ENCODE measurements around the gene CTDSP2.
"Not testable (repeated sequence)": the region's sequence is repeated elsewhere in the genome, so short reads cannot be mapped to it uniquely, and the experiment has no call there.

Gene CTDSP2

DNA sequence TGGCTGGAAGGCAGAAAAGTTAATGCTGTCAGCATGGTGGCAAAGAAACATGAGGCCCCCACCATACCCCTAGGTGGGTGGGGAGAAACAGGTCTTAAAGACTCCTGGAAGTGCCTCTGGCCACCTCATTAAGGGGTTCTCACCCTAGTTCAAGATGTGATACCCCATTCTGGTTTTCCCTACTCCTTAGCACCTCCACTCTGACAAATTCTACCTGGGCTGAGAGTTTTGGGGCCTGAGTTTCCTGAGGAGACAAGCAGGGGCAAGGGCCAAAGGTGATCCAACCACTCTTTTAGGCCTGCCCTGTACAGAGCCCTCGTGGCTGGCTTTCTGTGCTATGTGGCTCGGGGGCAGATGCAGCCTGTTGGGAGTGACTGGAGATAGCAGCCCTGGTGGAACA lies 20.1 kb downstream of the CTDSP2 start:
- no peak for TF ChIP-seq POLR2A (IDR thresholded peaks at IDR 0.05; ENCODE audit: low read depth, low read length)
- no peak for FAIRE-seq
- no peak for DNase-seq (ENCODE audit: insufficient read length, low spot score)

DNA sequence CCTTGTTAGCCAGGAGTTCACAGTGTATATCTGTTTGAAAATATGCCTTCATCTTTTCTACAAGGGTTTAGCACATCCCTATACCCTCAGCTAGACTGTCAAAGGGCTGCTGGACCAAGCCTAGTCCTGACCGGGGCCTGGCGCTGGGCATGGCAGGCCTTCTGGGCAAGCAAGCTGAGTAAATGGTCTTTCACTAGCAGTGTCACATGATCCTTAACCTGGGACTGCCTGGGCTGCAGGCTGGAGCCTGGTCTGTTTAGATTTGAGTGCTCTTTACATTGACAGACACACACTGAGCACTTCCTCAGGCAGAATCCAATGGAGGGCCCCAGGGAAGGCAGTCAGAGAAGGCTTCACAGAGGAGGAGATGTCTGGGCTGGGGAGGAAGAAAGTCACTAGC lies 21.1 kb downstream of the CTDSP2 start:
- FAIRE-seq (no peak), DNase-seq (ENCODE audit: insufficient read length, low spot score) (no peak)
- no peak for TF ChIP-seq POLR2A (IDR thresholded peaks at IDR 0.05; ENCODE audit: low read depth, low read length)

DNA sequence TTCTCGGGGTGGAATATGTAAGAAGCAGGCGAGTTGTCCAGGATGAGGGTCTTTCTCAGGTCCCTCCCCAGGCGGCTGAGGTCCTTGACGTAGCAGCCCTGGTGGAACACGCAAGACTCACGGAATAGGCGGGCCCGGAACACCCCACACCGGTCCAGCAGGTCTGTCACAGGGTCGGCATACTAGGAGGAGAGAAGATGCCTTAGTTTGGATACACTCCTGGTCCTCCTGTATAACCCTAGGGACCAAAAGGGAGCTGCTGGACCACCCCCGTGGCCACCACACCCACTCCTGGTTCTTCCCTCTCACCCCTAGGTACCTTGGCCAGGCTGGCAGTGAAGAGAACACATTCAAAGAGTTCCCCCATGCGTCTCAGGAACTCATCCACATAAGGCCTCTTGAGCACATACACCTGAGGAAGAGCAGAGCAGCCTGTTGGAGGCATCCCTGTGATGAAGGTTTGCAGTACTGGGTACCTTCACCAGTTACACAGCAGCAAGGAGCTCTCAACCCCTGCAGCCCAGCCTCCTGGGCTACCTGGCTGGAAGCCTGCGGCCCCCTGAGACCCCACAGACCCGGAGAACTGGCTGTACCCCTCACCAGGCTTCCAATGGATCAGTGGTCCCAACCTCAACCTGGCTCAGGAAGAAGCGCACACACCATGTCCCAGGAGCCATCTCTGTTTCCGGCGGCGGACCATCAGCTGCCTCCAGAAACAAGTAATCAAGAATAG lies 22.5 kb downstream of the CTDSP2 start:
- DNase-seq (ENCODE audit: insufficient read length, low spot score) (no peak), FAIRE-seq (no peak)
- TF ChIP-seq POLR2A (IDR thresholded peaks at IDR 0.05; ENCODE audit: low read depth, low read length): no peak

DNA sequence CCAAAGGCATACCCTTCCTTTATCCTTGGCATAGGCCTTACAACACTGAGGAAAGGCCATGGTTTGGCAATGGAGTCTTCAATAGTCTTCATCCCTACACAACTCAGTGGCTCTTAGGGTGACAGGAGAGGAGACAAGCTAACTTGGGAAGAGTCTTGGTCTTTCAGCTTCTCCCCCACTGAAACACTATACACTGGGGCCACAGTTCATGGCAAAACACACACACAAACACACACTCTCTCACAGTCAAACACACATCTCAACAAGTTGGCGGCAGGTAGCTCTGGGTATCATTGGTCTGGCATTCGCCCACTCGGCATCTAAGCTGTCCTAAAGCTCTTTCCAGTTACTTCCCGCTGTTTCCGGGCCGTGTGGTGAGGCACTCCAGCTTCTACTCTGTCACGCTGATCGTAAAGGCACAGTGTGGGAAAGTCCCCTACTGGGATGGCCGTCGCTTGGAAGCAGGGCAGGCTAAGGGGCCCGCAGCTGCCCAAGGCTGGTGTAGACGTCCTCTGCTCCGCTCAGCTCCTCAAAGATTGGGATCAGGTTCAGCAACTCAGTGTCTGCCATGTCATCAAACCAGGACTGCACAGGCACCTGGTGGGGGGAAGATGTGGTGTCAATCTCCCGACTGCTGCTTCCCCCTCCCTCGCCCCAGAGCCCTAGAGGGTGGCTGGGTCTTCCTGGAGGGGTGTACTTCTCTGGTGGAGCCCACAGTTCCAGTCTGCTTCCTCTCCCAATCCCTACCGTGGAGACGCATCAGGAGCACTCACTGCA lies 23.2 kb downstream of the CTDSP2 start:
- FAIRE-seq (no peak), DNase-seq (ENCODE audit: insufficient read length, low spot score) (no peak)
- no peak for TF ChIP-seq POLR2A (IDR thresholded peaks at IDR 0.05; ENCODE audit: low read depth, low read length)

DNA sequence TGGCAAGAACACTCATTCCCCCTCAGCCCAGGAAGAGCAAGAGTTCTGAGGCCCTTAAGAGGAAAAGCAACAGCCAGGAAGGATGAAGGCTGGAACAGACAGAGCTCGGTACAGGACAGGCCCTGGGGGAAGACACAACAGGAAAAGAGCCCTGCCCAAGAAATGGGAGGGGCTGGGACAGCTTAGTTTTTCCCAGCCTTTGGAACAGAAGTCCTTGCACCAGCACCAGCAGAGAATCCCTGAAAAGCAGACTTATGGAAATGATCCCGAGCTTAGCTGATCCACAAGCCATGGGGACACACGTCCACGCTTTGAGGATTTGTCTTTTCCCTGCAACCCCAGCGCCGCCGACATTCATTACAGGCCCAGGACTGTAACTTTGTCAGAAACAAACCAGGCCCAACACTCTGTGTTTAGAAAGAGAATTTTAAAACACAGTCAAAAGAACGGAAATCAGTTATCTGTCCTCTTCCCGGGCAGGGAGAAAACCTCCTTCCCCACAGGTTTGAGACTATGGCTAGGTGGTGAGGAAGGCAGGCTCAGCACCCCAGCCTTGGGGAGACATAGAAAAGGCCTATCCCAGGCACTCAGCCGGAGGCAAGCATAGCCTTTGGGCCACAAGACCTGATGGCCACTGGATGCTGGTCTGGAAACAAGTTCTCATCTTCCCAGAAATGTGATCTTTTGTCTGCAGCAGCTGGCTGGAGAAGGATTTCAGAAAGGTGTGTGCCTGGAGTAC lies 24.0 kb downstream of the CTDSP2 start:
- FAIRE-seq (no peak), DNase-seq (ENCODE audit: insufficient read length, low spot score) (no peak)
- no peak for TF ChIP-seq POLR2A (IDR thresholded peaks at IDR 0.05; ENCODE audit: low read depth, low read length)

DNA sequence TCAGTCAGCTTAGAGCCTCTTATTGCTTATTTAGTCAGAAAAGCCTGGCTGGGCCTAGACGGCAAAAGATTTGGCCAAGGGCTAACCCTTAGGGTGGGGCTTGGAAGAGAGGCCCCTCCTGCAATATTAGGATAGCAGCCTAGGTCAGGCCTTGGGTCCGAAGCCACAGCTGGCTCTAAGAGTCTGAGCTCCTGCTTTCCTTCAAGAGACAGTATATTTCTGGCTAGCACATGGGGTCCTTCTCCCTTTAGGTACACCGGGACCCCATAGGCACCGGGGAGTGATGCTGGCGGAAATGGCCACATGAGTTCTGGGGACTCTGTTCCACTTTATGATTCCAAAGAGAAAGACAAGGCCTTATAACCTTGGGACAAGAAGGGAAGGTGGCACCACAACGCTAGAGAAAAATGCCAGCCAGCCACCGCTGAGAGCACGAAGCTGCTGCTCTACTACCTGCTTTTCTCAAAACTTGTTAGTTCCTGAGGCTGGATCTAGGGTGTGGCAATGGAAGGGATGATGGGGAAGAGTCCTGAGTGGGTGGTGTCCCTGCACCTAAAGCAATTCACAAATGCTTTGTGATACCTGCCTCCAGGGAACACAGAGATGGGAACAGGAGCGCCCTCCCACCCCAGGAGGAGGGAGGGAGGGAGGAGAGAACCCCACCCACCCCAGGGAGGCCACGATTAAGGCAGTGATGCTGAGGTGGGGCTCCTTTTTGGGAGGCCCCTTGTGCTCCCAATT lies 24.9 kb downstream of the CTDSP2 start:
- no peak for TF ChIP-seq POLR2A (IDR thresholded peaks at IDR 0.05; ENCODE audit: low read depth, low read length)
- DNase-seq (ENCODE audit: insufficient read length, low spot score) (no peak), FAIRE-seq (no peak)

DNA sequence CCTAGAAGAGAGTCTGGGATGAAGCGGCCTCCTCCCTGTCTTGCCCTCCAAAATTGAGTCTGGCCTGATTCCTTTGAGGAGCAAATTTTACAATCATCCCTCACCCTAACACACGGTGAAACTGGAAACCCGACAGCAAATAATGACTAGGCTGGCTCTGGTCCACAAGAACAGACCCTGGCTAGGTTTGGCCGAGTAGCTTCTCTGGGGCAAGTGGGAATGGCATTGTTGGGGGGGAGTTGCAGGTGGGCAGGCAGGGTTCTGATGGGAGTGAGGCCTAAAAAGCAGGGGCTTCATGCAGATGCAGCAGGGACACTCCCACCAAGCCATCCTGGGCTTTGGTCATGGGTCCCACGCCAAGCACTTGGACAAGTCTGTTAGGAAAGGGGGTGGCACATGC lies 25.5 kb downstream of the CTDSP2 start:
- not testable (repeated sequence) for DNase-seq (ENCODE audit: insufficient read length, low spot score); FAIRE-seq

DNA sequence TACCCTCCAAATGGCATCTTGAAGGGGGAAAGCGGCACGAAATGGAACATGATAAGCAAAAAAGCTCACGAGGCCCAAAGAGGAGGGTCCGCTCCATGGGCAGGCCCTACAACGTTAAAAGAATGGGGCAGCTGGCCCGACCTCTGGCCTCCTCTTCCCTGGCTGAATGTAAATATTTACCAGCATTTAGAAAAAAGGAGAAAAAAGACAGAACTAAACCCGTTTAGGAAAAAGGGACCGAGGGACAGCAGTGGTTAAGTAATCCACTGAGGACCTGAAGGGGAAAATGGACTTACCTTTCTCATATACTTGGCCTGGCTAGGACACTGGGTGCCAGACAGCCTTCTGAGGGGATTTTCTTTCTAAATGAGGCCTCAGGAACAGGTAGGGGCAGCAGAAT lies 26.4 kb downstream of the CTDSP2 start:
- DNase-seq (ENCODE audit: insufficient read length, low spot score); FAIRE-seq: not testable (repeated sequence)

DNA sequence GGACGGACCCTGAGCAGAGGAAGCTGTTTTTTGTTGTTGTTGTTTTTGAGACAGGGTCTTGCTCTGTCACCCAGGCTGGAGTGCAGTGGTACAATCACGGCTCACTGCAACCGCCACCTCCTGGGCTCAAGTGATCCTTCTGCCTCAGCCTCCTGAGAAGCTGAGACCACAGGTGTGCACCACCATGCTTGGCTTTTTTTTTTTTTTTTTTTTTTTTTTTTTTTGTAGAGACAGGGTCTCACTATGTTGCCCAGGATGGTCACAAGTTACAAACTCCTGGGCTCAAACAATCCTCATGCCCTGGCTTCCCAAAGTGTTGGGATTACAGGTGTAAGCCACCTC lies 28.6 kb downstream of the CTDSP2 start:
- DNase-seq (ENCODE audit: insufficient read length, low spot score); FAIRE-seq: not testable (repeated sequence)

DNA sequence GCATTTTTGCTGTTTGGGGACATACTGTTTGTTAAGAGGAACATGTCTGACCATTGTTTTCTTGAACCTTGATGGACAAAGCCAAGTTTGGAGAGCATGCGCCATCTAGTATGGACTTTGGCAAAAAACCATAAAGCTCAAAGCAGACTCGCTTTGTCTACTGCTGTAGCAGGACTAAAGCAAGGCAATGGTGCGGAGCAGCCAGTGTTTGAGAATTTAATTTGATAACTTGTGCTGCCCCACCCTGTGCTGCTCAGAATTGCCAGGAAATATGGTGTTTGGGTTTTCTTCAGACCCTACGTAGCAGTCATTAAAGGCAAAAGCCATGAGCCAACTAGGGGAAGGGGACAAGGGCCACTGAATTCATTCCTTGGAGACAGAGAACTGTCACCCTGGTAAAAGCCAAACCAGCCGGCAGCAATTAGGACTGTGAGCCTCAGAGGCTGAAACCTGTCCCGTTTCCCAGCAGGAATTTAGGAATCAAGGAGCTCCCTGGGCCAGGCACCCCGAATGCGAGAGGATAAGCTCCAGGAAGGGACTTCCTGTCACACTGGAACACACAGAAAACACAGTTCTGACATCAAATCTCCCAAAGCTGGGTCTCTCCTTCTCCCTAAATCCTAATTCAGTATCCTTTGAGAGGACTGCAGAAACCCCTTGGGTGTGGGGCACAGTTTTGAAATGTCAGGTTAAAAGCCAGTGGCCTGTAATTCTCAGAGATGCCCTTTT lies 29.1 kb downstream of the CTDSP2 start:
- DNase-seq (ENCODE audit: insufficient read length, low spot score) (no peak), FAIRE-seq (no peak)
- TF ChIP-seq POLR2A (IDR thresholded peaks at IDR 0.05; ENCODE audit: low read depth, low read length): no peak

DNA sequence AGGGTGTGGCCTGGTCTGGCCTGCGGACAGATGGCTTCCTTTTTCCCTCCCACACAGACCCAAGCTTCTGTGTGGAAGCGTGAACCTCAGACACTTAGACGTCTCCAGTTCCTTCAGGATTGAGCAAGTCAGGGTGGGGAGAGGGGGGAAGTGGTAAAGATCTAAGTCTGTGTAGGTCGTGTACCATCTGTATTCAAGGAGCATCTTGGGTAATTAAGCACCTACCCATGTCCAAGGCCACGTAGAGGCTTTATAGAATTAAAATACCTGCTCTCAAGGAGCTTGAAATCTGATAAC lies 29.7 kb downstream of the CTDSP2 start:
- DNase-seq (ENCODE audit: insufficient read length, low spot score) (no peak), FAIRE-seq (no peak)
- no peak for TF ChIP-seq POLR2A (IDR thresholded peaks at IDR 0.05; ENCODE audit: low read depth, low read length)

DNA sequence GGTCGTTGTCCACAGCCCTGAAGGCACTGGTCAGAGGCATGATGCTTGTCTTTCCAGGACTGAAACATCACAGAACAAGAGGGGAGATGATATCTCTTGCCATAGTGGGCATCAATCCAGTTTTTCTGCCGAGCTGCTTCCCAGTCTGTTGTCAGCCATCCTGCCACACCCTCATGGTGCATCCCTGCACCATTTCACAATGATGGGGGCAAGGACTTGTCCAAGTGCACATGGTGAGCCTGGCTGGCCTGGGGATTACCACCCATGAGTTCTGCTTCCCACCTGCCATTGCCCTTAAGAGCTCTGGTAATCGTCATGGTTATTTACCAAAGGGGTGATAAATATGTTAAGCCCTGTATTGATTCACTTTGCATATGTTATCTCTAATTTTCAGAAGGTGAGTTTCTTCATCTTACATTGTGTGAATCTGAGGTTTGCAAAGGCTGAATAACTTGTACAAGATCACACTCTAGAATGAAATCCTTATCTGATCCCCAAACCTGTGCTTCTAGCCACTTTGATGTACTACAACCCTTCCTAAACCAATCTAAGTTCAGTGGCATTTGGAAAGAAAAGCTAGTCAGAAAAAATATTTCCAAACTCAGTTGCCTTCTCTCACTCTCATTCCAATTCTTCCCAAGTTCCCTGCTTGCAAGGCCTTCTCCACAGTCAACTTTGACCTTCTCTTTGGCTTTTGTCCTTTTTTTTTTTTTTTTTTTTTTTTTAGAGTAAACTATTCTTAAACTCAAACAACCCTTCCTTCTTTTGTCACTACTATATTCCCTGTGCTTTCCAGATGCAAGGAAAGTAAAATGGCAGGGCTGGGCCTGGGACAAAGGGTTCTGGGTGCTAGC lies 30.3 kb downstream of the CTDSP2 start:
- FAIRE-seq (no peak), DNase-seq (ENCODE audit: insufficient read length, low spot score) (no peak)
- no peak for TF ChIP-seq POLR2A (IDR thresholded peaks at IDR 0.05; ENCODE audit: low read depth, low read length)

Measured in H54 (cell line).